GM23338 (cell line): ENCODE results near the gene NPC1L1.

Experiments used
- CREB1 ChIP-seq: fragments of 250-450 bp; sonication (Bioruptor Pico); IDR thresholded peaks from 2 replicates; pipeline ENCODE4 v1.5.0; 2020; ENCODE audit warnings: low read depth, mild to moderate bottlenecking, moderate library complexity
- CTCF ChIP-seq, 2 experiments: fragments of 200-600 bp in 1 of 2; sonication (generic) in 1 of 2; conservative IDR thresholded peaks; 2 replicates each; pipeline versions ENCODE4 v1.5.1 to v1.6.1; 2016 to 2017; ENCODE audit warnings: antibody characterized with exemption in 2 of 2, low read depth in 2 of 2, mild to moderate bottlenecking in 2 of 2, moderate library complexity in 1 of 2
- ETS1 ChIP-seq: IDR thresholded peaks from 2 replicates; pipeline ENCODE4 v1.6.1; 2016; ENCODE audit warnings: antibody characterized with exemption
- EZH2 ChIP-seq: fragments of 200-600 bp; sonication (generic); IDR thresholded peaks from one replicate; pipeline ENCODE4 v1.8.0; 2017; ENCODE audit warnings: antibody characterized with exemption, mild to moderate bottlenecking, low read depth; ENCODE audit not compliant: unreplicated experiment
- EZH2phosphoT487 ChIP-seq: fragments of 200-600 bp; sonication (generic); IDR thresholded peaks from one replicate; pipeline ENCODE4 v1.8.1; 2018; ENCODE audit warnings: antibody characterized with exemption; ENCODE audit not compliant: unreplicated experiment
- JUNB ChIP-seq: IDR thresholded peaks from one replicate; pipeline ENCODE4 v1.6.1; 2016; ENCODE audit warnings: antibody characterized with exemption; ENCODE audit not compliant: unreplicated experiment
- NANOG ChIP-seq: IDR thresholded peaks from 2 replicates; pipeline ENCODE4 v1.6.1; 2016; ENCODE audit warnings: antibody characterized with exemption, borderline replicate concordance
- POLR2AphosphoS5 ChIP-seq: IDR thresholded peaks from 2 replicates; pipeline ENCODE4 v1.6.1; 2016; ENCODE audit warnings: antibody characterized with exemption, low read depth
- REST ChIP-seq: IDR thresholded peaks from one replicate; pipeline ENCODE4 v1.6.1; 2018; ENCODE audit warnings: antibody characterized with exemption; ENCODE audit not compliant: unreplicated experiment
- ZNF114 ChIP-seq: fragments of 250-450 bp; sonication (Bioruptor Pico); IDR thresholded peaks from 2 replicates; pipeline ENCODE4 v1.5.0; 2020; ENCODE audit warnings: mild to moderate bottlenecking, moderate library complexity

- TF ChIP-seq CTCF (conservative IDR thresholded peaks at IDR 0.05; ENCODE audit: low read depth in 2 of 2) (peak; percentile 82 to 96), EZH2 (no peak), EZH2phosphoT487 (no peak), JUNB (no peak), CREB1 (CRISPR knock-in tag) (peak; percentile 73), REST (no peak), POLR2AphosphoS5 (no peak), ZNF114 (CRISPR knock-in tag) (no peak), NANOG (no peak), ETS1 (no peak)
These were observed 63.9 kb downstream of the NPC1L1 start for GRCh38 chr7:44477063-44477830.
